ENCODE results near the gene PTPRD. TPM values are rescaled to one million over a fixed set of nuclear protein-coding genes. Genes with fewer than 3 reads are reported as not detected.
A peak's percentile ranks its signal among the peaks of the same experiment; 100 is the strongest.

PTPRD gene
- total RNA-seq, 2 experiments from 2014 or later: not detected

DNA sequence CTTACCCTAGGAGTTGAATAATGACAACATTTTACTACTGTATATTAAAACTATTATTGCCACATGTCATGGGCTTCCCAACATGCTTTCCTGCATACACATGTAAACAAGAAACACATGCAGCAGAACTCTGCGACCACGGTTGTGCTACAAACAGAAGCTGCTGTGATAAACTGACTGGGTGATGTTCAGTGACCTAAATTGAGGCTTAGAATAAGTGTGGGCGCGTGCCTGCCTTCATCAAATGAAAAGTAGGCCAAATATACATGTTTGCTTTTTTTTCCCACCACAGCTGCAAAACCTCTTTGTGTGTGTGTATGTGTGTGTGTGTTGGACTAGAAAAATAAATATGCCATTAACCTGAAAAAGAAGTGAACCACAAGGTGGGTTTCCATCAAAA is 1202.1 kb downstream of the PTPRD start:
- no peaks in the 10 kb centered on the region for H3K36me3 Mint-ChIP-seq (ENCODE audit: low read depth)
- intact Hi-C loops (cut with DNase I, micrococcal nuclease): no loop called here
- no peaks in the 10 kb centered on the region for H3K27me3 Mint-ChIP-seq
- H3K4me3 Mint-ChIP-seq: no peak overlapping the region
- no peak overlapping the region for H3K27ac Mint-ChIP-seq
- ATAC-seq: no peak
- no peaks in the 10 kb centered on the region for H3K9me3 Mint-ChIP-seq (ENCODE audit: low read depth)
- H3K4me1 Mint-ChIP-seq: no peaks in the 10 kb centered on the region
- no peak for DNase-seq
- ChIA-PET POLR2A (no interaction called here), CTCF (no interaction called here)

DNA sequence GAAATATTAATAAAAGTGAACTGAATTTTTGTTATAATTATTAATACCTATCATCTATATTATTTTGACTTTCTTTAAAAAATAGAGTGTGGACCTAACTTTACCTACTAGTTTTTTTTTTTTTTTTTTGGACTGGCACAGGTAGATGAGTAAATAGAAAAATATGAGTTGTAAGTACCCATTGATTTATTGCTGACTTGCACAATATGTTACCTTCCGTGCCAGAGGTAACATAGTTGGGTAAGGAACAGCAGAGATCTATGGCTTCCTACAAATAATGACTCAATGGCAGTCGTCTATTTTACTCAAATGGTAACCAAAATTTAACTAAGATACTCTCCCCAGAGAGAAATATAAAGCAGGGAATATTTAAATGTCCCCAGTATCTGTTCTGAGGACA is 1212.8 kb downstream of the PTPRD start:
- POLR2A ChIA-PET: no interaction called here
- Mint-ChIP-seq H3K27me3 (no peaks in the 10 kb centered on the region), H3K27ac (no peak overlapping the region), H3K4me1 (no peaks in the 10 kb centered on the region), H3K9me3 (ENCODE audit: low read depth) (no peaks in the 10 kb centered on the region), H3K4me3 (no peak overlapping the region), H3K36me3 (ENCODE audit: low read depth) (no peaks in the 10 kb centered on the region)
- DNase-seq (no peak), ATAC-seq (no peak)
- intact Hi-C loops (cut with DNase I, micrococcal nuclease): loop anchor here in 1 of 2 experiments (10.0 kb wide), 1 partner anchor 65 kb away; no protein-coding TSS in a partner anchor
- CTCF ChIA-PET: no interaction called here

- ATAC-seq (no peak), DNase-seq (no peak)
- Mint-ChIP-seq H3K4me1 (no peaks in the 10 kb centered on the region), H3K27me3 (no peaks in the 10 kb centered on the region), H3K36me3 (ENCODE audit: low read depth) (no peaks in the 10 kb centered on the region), H3K9me3 (ENCODE audit: low read depth) (no peaks in the 10 kb centered on the region), H3K27ac (no peak overlapping the region), H3K4me3 (no peak overlapping the region)
- ChIA-PET POLR2A (no interaction called here), CTCF (no interaction called here)
- intact Hi-C loops (cut with DNase I, micrococcal nuclease): no loop called here
These were observed 1216.3 kb downstream of the PTPRD start for GRCh38 chr9:9396518-9396917.

DNA sequence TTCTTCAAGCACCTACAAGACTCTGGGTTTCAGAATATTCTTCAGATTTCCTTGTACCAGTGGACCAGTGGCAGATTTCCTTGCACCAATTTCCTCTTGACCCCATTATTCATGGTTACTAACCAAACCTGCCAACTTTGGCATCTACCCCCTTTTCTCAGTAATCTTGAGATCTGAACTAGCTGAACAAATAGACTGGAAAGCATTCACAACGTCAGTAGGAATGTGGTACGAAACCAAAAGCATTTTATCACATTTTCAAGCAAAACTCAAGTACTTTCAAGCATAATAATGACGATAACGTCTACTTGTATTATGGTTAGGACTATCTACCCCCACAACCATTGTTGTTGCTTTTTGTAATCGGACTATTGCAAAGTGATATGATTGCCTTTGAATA is 1217.3 kb downstream of the PTPRD start:
- H3K4me1 Mint-ChIP-seq: no peaks in the 10 kb centered on the region
- H3K4me3 Mint-ChIP-seq: no peak overlapping the region
- no peaks in the 10 kb centered on the region for H3K36me3 Mint-ChIP-seq (ENCODE audit: low read depth)
- ATAC-seq (no peak), DNase-seq (no peak)
- H3K9me3 Mint-ChIP-seq (ENCODE audit: low read depth): peaks cover 2% of the 10 kb centered on the region
- POLR2A ChIA-PET: no interaction called here
- intact Hi-C loops (cut with DNase I, micrococcal nuclease): no loop called here
- no peak overlapping the region for H3K27ac Mint-ChIP-seq
- CTCF ChIA-PET: no interaction called here
- H3K27me3 Mint-ChIP-seq: no peaks in the 10 kb centered on the region

DNA sequence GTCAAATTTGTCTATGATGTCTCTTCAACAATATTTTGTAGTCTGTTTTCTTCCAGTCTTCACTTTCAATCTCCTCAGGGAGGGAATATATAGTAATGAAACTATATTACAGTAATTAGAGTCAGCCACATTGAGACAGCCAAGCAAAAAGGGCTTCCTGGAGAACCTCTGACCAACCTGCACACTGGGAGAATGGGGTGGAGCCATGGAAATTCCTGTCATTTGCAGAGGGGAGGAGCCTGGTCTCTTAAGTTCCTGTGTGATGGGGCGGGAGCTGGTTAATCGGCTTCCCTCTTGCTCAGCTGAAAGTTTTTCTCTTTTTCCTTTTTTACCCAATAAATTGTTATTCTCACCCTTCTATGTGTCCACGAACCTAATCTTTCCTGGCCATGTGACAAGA is 1220.0 kb downstream of the PTPRD start:
- Mint-ChIP-seq H3K27ac (no peak overlapping the region), H3K4me1 (no peaks in the 10 kb centered on the region), H3K4me3 (no peak overlapping the region), H3K9me3 (ENCODE audit: low read depth) (peaks cover 2% of the 10 kb centered on the region), H3K27me3 (no peaks in the 10 kb centered on the region), H3K36me3 (ENCODE audit: low read depth) (no peaks in the 10 kb centered on the region)
- ChIA-PET POLR2A (no interaction called here), CTCF (interaction anchor here (0.5 to 0.7 kb wide), 2 partner anchors 24 to 588 kb away, joined by 3 read pairs; no protein-coding TSS in a partner anchor)
- no peak for ATAC-seq
- DNase-seq: no peak
- intact Hi-C loops (cut with DNase I, micrococcal nuclease): no loop called here

DNA sequence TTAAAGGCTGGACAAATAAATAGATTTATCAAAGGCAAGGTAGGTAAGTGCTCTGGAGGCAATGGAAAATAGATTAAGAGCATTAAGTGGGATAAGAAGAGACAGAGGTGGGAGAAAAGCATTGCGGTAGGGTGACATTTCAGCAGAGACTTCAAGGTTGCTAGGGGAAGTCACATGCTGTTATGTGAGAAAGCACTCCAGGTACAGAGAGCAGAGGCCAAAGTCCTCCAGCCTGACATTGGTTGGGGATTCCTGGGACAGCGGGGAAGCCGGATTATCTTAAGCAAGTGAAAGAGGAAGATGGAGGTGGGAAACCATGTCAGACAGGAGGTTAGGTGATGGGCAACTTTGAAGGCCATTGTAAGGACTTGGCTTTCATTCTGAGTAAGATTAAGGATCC is 1222.9 kb downstream of the PTPRD start:
- Mint-ChIP-seq H3K36me3 (ENCODE audit: low read depth) (no peaks in the 10 kb centered on the region), H3K4me3 (no peak overlapping the region), H3K9me3 (ENCODE audit: low read depth) (peaks cover 2% of the 10 kb centered on the region), H3K27me3 (no peaks in the 10 kb centered on the region), H3K4me1 (no peaks in the 10 kb centered on the region), H3K27ac (no peak overlapping the region)
- ChIA-PET CTCF (no interaction called here), POLR2A (no interaction called here)
- intact Hi-C loops (cut with DNase I, micrococcal nuclease): no loop called here
- no peak for DNase-seq
- ATAC-seq: no peak

GRCh38 chr9:9387511-9388115 is 1225.2 kb downstream of the PTPRD start:
- DNase-seq: no peak
- no peak for ATAC-seq
- H3K4me3 Mint-ChIP-seq: no peak overlapping the region

DNA sequence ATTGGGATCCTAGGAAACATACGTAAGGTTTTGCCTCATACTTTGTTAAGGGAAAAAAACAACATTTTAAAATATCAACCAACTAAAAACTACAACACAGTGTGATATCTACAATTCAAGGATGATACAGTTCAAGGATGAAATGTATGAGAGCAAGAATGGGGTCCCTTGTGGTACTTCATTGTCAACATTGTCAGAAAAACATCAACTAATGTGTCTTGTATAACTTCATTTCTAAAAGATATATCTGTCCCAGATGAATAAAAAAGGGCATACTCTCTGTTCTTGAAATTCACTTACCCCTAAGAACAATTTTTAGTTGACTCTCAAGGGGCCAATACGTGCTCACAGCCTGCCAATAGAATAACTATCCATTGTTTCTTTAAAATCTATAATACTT is 1250.5 kb downstream of the PTPRD start:
- CTCF ChIA-PET: no interaction called here
- Mint-ChIP-seq H3K9me3 (ENCODE audit: low read depth) (no peaks in the 10 kb centered on the region), H3K27ac (no peak overlapping the region), H3K27me3 (no peaks in the 10 kb centered on the region), H3K4me1 (no peaks in the 10 kb centered on the region), H3K4me3 (no peak overlapping the region), H3K36me3 (ENCODE audit: low read depth) (no peaks in the 10 kb centered on the region)
- DNase-seq (no peak), ATAC-seq (no peak)
- POLR2A ChIA-PET: no interaction called here
- intact Hi-C loops (cut with DNase I, micrococcal nuclease): no loop called here

More at GRCh38 chr9:9387511-9388115, 1225.2 kb downstream of the PTPRD start:
- POLR2A ChIA-PET: no interaction called here
- no peaks in the 10 kb centered on the region for H3K27me3 Mint-ChIP-seq
- H3K36me3 Mint-ChIP-seq (ENCODE audit: low read depth): no peaks in the 10 kb centered on the region
- no peak overlapping the region for H3K27ac Mint-ChIP-seq
- H3K9me3 Mint-ChIP-seq (ENCODE audit: low read depth): peaks cover 6% of the 10 kb centered on the region
- intact Hi-C loops (cut with DNase I, micrococcal nuclease): no loop called here
- CTCF ChIA-PET: interaction anchor here (0.5 to 0.6 kb wide), 2 partner anchors 249 to 354 kb away, joined by 3 read pairs; no protein-coding TSS in a partner anchor
- no peaks in the 10 kb centered on the region for H3K4me1 Mint-ChIP-seq

DNA sequence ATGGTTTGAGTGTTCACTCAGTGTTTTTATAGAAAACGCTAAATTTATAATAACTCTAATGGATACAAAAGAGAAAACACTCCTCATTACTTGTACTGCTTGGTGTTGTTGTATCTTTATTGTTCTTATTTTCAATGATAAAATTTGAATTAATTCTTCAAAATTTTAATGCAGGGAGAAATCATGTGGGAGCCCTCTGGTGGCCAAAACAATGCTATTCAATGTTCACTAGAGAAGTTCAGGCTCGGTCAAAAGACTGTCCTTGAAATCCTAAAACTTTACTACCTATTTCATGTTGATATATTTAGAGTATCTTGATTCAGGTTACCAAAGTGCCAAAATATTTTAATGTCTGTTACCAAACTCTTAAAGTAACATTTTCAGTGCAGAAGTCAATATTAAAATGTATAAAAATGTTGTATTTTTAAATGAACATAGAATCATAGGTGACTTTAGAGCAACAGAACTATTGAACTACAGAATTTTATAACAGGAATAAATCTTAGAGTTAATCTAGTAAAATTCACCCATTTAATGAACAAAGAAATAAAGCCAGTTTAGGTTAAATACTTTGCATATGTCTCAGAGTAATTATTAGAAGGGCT is 1259.8 kb downstream of the PTPRD start:
- intact Hi-C loops (cut with DNase I, micrococcal nuclease): no loop called here
- Mint-ChIP-seq H3K4me3 (no peak overlapping the region), H3K4me1 (no peaks in the 10 kb centered on the region), H3K9me3 (ENCODE audit: low read depth) (no peaks in the 10 kb centered on the region), H3K36me3 (ENCODE audit: low read depth) (no peaks in the 10 kb centered on the region), H3K27me3 (no peaks in the 10 kb centered on the region), H3K27ac (no peak overlapping the region)
- DNase-seq (peak; percentile 9), ATAC-seq (no peak)
- POLR2A ChIA-PET: no interaction called here
- CTCF ChIA-PET: no interaction called here

DNA sequence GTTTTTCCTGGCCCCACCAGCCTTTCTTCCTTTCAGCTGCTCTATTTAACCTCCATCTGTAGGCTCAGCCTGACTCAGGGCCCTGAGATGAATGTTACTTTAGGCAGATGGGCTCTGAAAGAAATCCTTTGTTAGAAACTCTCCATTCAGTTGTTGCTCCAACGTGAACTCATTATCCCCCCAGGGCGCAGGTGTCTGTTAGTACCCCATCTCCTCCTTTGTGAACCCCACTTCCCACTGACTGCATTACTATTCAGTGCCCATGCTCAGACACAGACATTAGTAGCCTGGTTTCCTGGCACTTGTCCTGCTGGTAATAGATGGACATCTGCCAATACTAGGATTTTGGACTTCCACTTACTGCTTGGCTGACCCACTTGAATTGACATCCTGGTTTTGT is 1271.6 kb downstream of the PTPRD start:
- ChIA-PET POLR2A (no interaction called here), CTCF (no interaction called here)
- ATAC-seq (no peak), DNase-seq (no peak)
- no peaks in the 10 kb centered on the region for H3K4me1 Mint-ChIP-seq
- H3K27me3 Mint-ChIP-seq: no peaks in the 10 kb centered on the region
- intact Hi-C loops (cut with DNase I, micrococcal nuclease): loop anchor here in 1 of 2 experiments (10.0 kb wide), 1 partner anchor 56 kb away; no protein-coding TSS in a partner anchor
- no peak overlapping the region for H3K27ac Mint-ChIP-seq
- H3K9me3 Mint-ChIP-seq (ENCODE audit: low read depth): no peaks in the 10 kb centered on the region
- no peaks in the 10 kb centered on the region for H3K36me3 Mint-ChIP-seq (ENCODE audit: low read depth)
- H3K4me3 Mint-ChIP-seq: no peak overlapping the region

DNA sequence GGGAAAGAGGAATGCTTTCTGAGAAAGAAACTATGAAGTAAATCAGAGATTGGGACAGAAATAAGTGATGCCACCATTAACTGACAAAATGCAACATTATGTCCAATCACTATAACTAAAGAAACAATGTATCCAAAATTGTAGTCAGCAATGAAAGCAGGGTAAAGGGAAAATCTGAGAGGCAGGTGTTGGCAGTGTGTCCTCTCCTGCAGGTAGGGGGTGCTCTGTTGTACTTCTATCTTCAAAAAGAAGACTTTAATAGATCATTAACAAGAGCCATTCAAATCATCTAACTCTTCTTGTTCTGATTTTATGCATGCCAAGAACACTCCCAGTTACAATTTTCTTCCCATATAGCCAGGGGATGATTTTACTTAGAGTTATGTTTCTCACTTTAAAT is 1275.7 kb downstream of the PTPRD start:
- intact Hi-C loops (cut with DNase I, micrococcal nuclease): loop anchor here in 1 of 2 experiments (10.0 kb wide), 1 partner anchor 608 kb away; no protein-coding TSS in a partner anchor
- Mint-ChIP-seq H3K4me3 (no peak overlapping the region), H3K36me3 (ENCODE audit: low read depth) (no peaks in the 10 kb centered on the region), H3K4me1 (no peaks in the 10 kb centered on the region), H3K27me3 (no peaks in the 10 kb centered on the region), H3K27ac (no peak overlapping the region), H3K9me3 (ENCODE audit: low read depth) (no peaks in the 10 kb centered on the region)
- ChIA-PET POLR2A (no interaction called here), CTCF (no interaction called here)
- ATAC-seq (no peak), DNase-seq (no peak)

- H3K27me3 Mint-ChIP-seq: no peaks in the 10 kb centered on the region
- no peak for ATAC-seq
- ChIA-PET CTCF (no interaction called here), POLR2A (no interaction called here)
- DNase-seq: no peak
- peaks cover 3% of the 10 kb centered on the region for H3K9me3 Mint-ChIP-seq (ENCODE audit: low read depth)
- H3K4me3 Mint-ChIP-seq: no peak overlapping the region
- intact Hi-C loops (cut with DNase I, micrococcal nuclease): no loop called here
- no peaks in the 10 kb centered on the region for H3K36me3 Mint-ChIP-seq (ENCODE audit: low read depth)
- H3K27ac Mint-ChIP-seq: no peak overlapping the region
- H3K4me1 Mint-ChIP-seq: no peaks in the 10 kb centered on the region
These were observed 1286.1 kb downstream of the PTPRD start for GRCh38 chr9:9326749-9327148.

Measured in activated CD4-positive, alpha-beta T cell treated with anti-CD3 and anti-CD28 coated beads for 36 hours (primary cell).